ENCODE results near the gene ELMO1.

The ELMO1 gene

GRCh38 chr7:37196676-37197075 lies 252.0 kb downstream of the ELMO1 start:
- ChIA-PET CTCF (interaction anchor here (1.0 to 1.4 kb wide), 2 partner anchors 15 to 95 kb away, joined by 3 to 4 read pairs; no protein-coding TSS in a partner anchor), POLR2A (ENCODE audit: low non-redundant PET) (no interaction called here)
- H3K27ac ChIP-seq = no peak overlapping the region
- TF ChIP-seq, protein P1, sequence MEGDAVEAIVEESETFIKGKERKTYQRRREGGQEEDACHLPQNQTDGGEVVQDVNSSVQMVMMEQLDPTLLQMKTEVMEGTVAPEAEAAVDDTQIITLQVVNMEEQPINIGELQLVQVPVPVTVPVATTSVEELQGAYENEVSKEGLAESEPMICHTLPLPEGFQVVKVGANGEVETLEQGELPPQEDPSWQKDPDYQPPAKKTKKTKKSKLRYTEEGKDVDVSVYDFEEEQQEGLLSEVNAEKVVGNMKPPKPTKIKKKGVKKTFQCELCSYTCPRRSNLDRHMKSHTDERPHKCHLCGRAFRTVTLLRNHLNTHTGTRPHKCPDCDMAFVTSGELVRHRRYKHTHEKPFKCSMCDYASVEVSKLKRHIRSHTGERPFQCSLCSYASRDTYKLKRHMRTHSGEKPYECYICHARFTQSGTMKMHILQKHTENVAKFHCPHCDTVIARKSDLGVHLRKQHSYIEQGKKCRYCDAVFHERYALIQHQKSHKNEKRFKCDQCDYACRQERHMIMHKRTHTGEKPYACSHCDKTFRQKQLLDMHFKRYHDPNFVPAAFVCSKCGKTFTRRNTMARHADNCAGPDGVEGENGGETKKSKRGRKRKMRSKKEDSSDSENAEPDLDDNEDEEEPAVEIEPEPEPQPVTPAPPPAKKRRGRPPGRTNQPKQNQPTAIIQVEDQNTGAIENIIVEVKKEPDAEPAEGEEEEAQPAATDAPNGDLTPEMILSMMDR (conservative IDR thresholded peaks at IDR 0.05; ENCODE audit: low read depth) = no peak
- no peak for DNase-seq (ENCODE audit: low spot score)

DNA sequence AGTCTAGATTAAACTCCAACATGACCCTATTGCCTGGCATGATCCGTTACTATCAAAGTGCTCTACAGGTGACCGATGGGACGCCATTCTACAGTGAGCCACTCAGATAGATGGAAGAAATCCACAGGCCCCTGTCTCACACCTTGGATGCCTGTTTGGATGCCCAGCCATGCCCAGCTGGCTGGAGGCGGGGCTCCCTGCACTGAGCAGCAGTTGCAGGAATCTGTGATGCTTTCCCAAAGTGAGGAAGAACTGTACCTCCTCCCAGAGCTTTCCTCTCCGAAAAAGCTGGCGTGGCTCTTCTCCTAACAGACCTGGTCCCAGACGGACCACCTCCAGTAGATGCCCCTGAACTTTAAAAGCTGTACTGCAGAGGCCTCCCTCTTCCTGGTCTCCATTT lies 253.3 kb downstream of the ELMO1 start:
- no peak for DNase-seq (ENCODE audit: low spot score)
- TF ChIP-seq, protein P1 (conservative IDR thresholded peaks at IDR 0.05; ENCODE audit: low read depth) = no peak
- H3K27ac ChIP-seq = no peak overlapping the region
- ChIA-PET POLR2A (ENCODE audit: low non-redundant PET) (no interaction called here), CTCF (interaction anchor here (0.7 to 1.4 kb wide), 2 partner anchors 9 to 14 kb away, joined by 4 read pairs; no protein-coding TSS in a partner anchor)

DNA sequence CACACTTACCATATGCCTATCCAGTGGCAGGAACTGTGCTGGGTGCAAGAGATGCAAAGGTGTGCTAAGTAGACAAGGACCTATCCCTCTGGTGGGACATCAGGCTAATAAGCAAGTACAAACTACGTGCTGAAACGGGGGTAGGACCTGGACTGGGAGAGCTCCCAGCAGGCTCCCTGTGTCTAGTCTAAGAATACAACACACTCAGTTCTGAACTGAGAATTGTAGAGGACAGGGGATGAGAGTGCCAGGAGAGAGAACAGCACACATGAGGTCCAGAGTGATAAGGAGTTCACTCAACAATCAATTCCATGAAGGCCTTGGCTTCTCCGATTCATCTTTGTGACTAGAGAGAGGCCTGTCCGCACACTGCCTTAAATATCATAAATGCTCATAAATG lies 253.7 kb downstream of the ELMO1 start:
- no peak for DNase-seq (ENCODE audit: low spot score)

DNA sequence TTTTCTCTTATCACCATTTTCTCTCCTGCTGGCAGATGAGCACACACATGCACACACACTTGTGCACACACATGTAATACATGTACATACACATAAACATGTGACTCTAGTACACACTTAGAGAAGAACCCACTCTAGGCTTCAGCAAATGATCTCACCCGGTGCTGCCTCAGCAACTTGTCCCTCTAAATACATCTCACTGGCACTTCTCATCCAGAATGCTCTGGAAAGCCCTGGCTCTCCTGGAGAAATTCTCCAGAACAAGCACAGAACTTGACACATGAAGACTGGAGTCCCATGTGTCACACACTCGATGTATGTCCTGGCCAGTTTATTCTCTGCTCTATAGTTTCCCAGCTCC lies 254.9 kb downstream of the ELMO1 start:
- no peak for DNase-seq (ENCODE audit: low spot score)
- TF ChIP-seq, protein P1 (conservative IDR thresholded peaks at IDR 0.05; ENCODE audit: low read depth) = no peak
- ChIA-PET CTCF (no interaction called here), POLR2A (ENCODE audit: low non-redundant PET) (no interaction called here)
- H3K27ac ChIP-seq = no peak overlapping the region

More for the DNA sequence above, 253.7 kb downstream of the ELMO1 start:
- POLR2A ChIA-PET (ENCODE audit: low non-redundant PET) = no interaction called here
- TF ChIP-seq, protein P1 (conservative IDR thresholded peaks at IDR 0.05; ENCODE audit: low read depth) = no peak
- CTCF ChIA-PET = interaction anchor here (0.6 kb wide), 1 partner anchor 13 kb away, joined by 4 read pairs; no protein-coding TSS in a partner anchor
- no peak overlapping the region for H3K27ac ChIP-seq

GRCh38 chr7:37193087-37193774 lies 255.4 kb downstream of the ELMO1 start:
- TF ChIP-seq, protein P1 (conservative IDR thresholded peaks at IDR 0.05; ENCODE audit: low read depth) = no peak
- no peak for DNase-seq (ENCODE audit: low spot score)
- POLR2A ChIA-PET (ENCODE audit: low non-redundant PET) = no interaction called here
- no peak overlapping the region for H3K27ac ChIP-seq
- CTCF ChIA-PET = no interaction called here

DNA sequence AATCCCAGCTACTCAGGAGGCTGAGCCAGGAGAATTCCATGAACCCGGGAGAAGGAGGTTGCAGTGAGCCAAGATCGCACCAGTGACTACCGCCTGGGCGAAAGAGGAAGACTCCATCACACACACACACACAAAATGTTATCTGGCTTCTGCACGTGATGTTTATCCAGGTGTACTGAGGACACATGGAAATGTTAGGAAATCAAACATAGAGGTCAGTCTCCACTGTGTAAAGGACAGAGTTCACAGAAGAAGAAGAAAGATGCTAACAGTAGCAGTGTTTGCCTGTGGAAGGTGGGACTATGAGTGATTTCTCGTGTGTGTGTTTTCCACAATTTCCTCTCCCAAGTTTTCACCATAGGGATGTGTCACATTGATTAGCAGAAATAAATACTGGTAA lies 256.9 kb downstream of the ELMO1 start:
- ChIA-PET CTCF (no interaction called here), POLR2A (ENCODE audit: low non-redundant PET) (no interaction called here)
- TF ChIP-seq, protein P1 (conservative IDR thresholded peaks at IDR 0.05; ENCODE audit: low read depth) = no peak
- no peak for DNase-seq (ENCODE audit: low spot score)
- no peak overlapping the region for H3K27ac ChIP-seq
